ENCODE results near the gene PMEPA1. TPM values are rescaled to one million over a fixed set of nuclear protein-coding genes. Genes with fewer than 3 reads are reported as not detected.

The PMEPA1 gene
- total RNA-seq, 1 donor = 23.5 TPM

GRCh38 chr20:57657535-57658446, 52.0 kb downstream of the PMEPA1 start:
- Histone ChIP-seq H3K4me2 (ENCODE audit: insufficient read depth, low read length) (no peak overlapping the region), H2AFZ (ENCODE audit: low read length) (no peak overlapping the region), H3K79me2 (ENCODE audit: insufficient read depth, low read length) (peaks cover 7% of the 10 kb centered on the region), H3K36me3 (ENCODE audit: insufficient read depth, low read length) (no peaks in the 10 kb centered on the region), H4K20me1 (ENCODE audit: insufficient read depth, low read length) (peaks cover 28% of the 10 kb centered on the region), H3K4me1 (ENCODE audit: insufficient read depth, low read length) (no peaks in the 10 kb centered on the region), H3K27me3 (ENCODE audit: insufficient read depth, low read length) (no peaks in the 10 kb centered on the region), H3K27ac (ENCODE audit: low read depth, low read length) (no peak overlapping the region), H3K4me3 (ENCODE audit: insufficient read depth, low read length) (no peak overlapping the region), H3K9me3 (ENCODE audit: low read depth, low read length) (no peaks in the 10 kb centered on the region)
- DNase-seq (ENCODE audit: insufficient read length, low spot score, missing footprints) = peak; percentile 84
- TF ChIP-seq CTCF (IDR thresholded peaks at IDR 0.05; ENCODE audit: extremely low read depth, low read depth, low read length) = no peak

- Histone ChIP-seq H3K79me2 (ENCODE audit: insufficient read depth, low read length) (peaks cover 7% of the 10 kb centered on the region), H4K20me1 (ENCODE audit: insufficient read depth, low read length) (peaks cover 27% of the 10 kb centered on the region)
These were observed 52.8 kb downstream of the PMEPA1 start for GRCh38 chr20:57656821-57657534.

GRCh38 chr20:57656252-57656820, 53.5 kb downstream of the PMEPA1 start:
- no peaks in the 10 kb centered on the region for H3K9me3 ChIP-seq (ENCODE audit: low read depth, low read length)
- DNase-seq (ENCODE audit: insufficient read length, low spot score, missing footprints) = peak; percentile 71
- peaks cover 23% of the 10 kb centered on the region for H4K20me1 ChIP-seq (ENCODE audit: insufficient read depth, low read length)
- H3K36me3 ChIP-seq (ENCODE audit: insufficient read depth, low read length) = peaks cover 7% of the 10 kb centered on the region
- TF ChIP-seq CTCF (IDR thresholded peaks at IDR 0.05; ENCODE audit: extremely low read depth, low read depth, low read length) = no peak
- no peak overlapping the region for H3K4me2 ChIP-seq (ENCODE audit: insufficient read depth, low read length)
- H3K27me3 ChIP-seq (ENCODE audit: insufficient read depth, low read length) = no peaks in the 10 kb centered on the region
- H3K79me2 ChIP-seq (ENCODE audit: insufficient read depth, low read length) = peaks cover 4% of the 10 kb centered on the region
- H3K27ac ChIP-seq (ENCODE audit: low read depth, low read length) = no peak overlapping the region
- no peak overlapping the region for H3K4me3 ChIP-seq (ENCODE audit: insufficient read depth, low read length)
- no peak overlapping the region for H2AFZ ChIP-seq (ENCODE audit: low read length)
- H3K4me1 ChIP-seq (ENCODE audit: insufficient read depth, low read length) = no peaks in the 10 kb centered on the region

More at GRCh38 chr20:57656821-57657534, 52.8 kb downstream of the PMEPA1 start:
- H3K27ac ChIP-seq (ENCODE audit: low read depth, low read length) = no peak overlapping the region
- DNase-seq (ENCODE audit: insufficient read length, low spot score, missing footprints) = peak; percentile 66
- no peak overlapping the region for H2AFZ ChIP-seq (ENCODE audit: low read length)
- no peaks in the 10 kb centered on the region for H3K9me3 ChIP-seq (ENCODE audit: low read depth, low read length)
- H3K4me2 ChIP-seq (ENCODE audit: insufficient read depth, low read length) = no peak overlapping the region
- no peaks in the 10 kb centered on the region for H3K27me3 ChIP-seq (ENCODE audit: insufficient read depth, low read length)
- H3K36me3 ChIP-seq (ENCODE audit: insufficient read depth, low read length) = peaks cover 4% of the 10 kb centered on the region
- no peak for TF ChIP-seq CTCF (IDR thresholded peaks at IDR 0.05; ENCODE audit: extremely low read depth, low read depth, low read length)
- H3K4me1 ChIP-seq (ENCODE audit: insufficient read depth, low read length) = no peaks in the 10 kb centered on the region
- H3K4me3 ChIP-seq (ENCODE audit: insufficient read depth, low read length) = no peak overlapping the region

DNA sequence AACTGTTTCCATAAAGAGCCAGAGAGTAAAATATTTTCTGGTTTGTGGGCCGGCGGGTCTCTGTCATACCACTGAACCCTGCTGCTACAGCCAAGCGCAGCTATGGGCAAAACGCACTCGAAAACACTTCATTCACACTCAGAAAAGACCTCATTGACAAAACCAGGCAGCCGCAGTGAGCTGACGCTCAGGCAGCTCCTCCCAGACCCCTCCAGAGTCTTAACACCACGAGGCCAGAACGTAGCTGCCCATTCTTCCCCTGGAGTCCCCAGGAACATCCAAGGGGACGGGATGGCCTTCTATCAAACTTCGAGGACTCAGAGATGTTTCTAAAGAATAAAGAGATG, 54.0 kb downstream of the PMEPA1 start:
- no peak overlapping the region for H3K27ac ChIP-seq (ENCODE audit: low read depth, low read length)
- TF ChIP-seq CTCF (IDR thresholded peaks at IDR 0.05; ENCODE audit: extremely low read depth, low read depth, low read length) = no peak
- H3K27me3 ChIP-seq (ENCODE audit: insufficient read depth, low read length) = no peaks in the 10 kb centered on the region
- peaks cover 22% of the 10 kb centered on the region for H4K20me1 ChIP-seq (ENCODE audit: insufficient read depth, low read length)
- no peaks in the 10 kb centered on the region for H3K4me1 ChIP-seq (ENCODE audit: insufficient read depth, low read length)
- no peak overlapping the region for H3K4me2 ChIP-seq (ENCODE audit: insufficient read depth, low read length)
- DNase-seq (ENCODE audit: insufficient read length, low spot score, missing footprints) = peak; percentile 75
- no peak overlapping the region for H3K4me3 ChIP-seq (ENCODE audit: insufficient read depth, low read length)
- no peaks in the 10 kb centered on the region for H3K9me3 ChIP-seq (ENCODE audit: low read depth, low read length)
- peaks cover 10% of the 10 kb centered on the region for H3K36me3 ChIP-seq (ENCODE audit: insufficient read depth, low read length)
- H2AFZ ChIP-seq (ENCODE audit: low read length) = no peak overlapping the region
- H3K79me2 ChIP-seq (ENCODE audit: insufficient read depth, low read length) = peaks cover 2% of the 10 kb centered on the region
